GM10248 (cell line): Measurements from ENCODE around the gene CHURC1.
A peak's percentile ranks its signal among the peaks of the same experiment; 100 is the strongest.

Experiments used
- CTCF ChIA-PET: fragments of 300-600 bp; sonication (Branson Sonifier 250); formaldehyde crosslinking; extraction: SDS; loops from one replicate; lab custom pipeline; 2021; ENCODE audit warnings: antibody characterized with exemption; lab: Yijun Ruan, JAX
- POLR2A ChIA-PET: fragments of 350-650 bp; sonication (Branson Sonifier 250); formaldehyde crosslinking; extraction: SDS; loops from one replicate; lab custom pipeline; 2020; ENCODE audit warnings: antibody characterized with exemption; lab: Yijun Ruan, JAX
- DNase-seq: peaks from one replicate; pipeline ENCODE4 v3.0.0; 2012; ENCODE audit errors: extremely low spot score
- CTCF ChIP-seq: IDR thresholded peaks from 2 replicates; pipeline ENCODE4 v1.5.1; 2012; ENCODE audit warnings: mild to moderate bottlenecking, low read depth; ENCODE audit errors: extremely low read depth, missing control alignments, control extremely low read depth

The CHURC1 gene

GRCh38 chr14:64950889-64951288 is 36.6 kb downstream of the CHURC1 start:
- no peak for TF ChIP-seq CTCF
- POLR2A ChIA-PET, result no interaction called here
- DNase-seq, result no peak
- CTCF ChIA-PET, result interaction anchor here (0.9 to 1.9 kb wide), 6 partner anchors 10 to 128 kb away, joined by 3 to 4 read pairs (median 4); no protein-coding TSS in a partner anchor

- no peak for TF ChIP-seq CTCF
- CTCF ChIA-PET, result interaction anchor here (0.9 to 3.2 kb wide), 7 partner anchors 9 to 128 kb away, joined by 3 to 14 read pairs (median 4); partner anchors contain the start of gene GPX2
- POLR2A ChIA-PET, result no interaction called here
- no peak for DNase-seq
Measured at GRCh38 chr14:64951291-64951690, 37.0 kb downstream of the CHURC1 start.

GRCh38 chr14:64951724-64952123 is 37.5 kb downstream of the CHURC1 start:
- ChIA-PET POLR2A (no interaction called here), CTCF (interaction anchor here (0.9 to 3.2 kb wide), 8 partner anchors 9 to 129 kb away, joined by 3 to 14 read pairs (median 4); partner anchors contain the start of gene GPX2)
- TF ChIP-seq CTCF, result no peak
- DNase-seq, result no peak

GRCh38 chr14:64952598-64953309 is 38.5 kb downstream of the CHURC1 start:
- peak; percentile 70 for DNase-seq
- CTCF ChIA-PET, result interaction anchor here (0.8 to 3.2 kb wide), 22 partner anchors 8 to 130 kb away, joined by 3 to 14 read pairs (median 4); partner anchors contain the start of gene GPX2
- POLR2A ChIA-PET, result no interaction called here
- peak; percentile 17 for TF ChIP-seq CTCF

GRCh38 chr14:64953310-64953654 is 39.0 kb downstream of the CHURC1 start:
- DNase-seq, result no peak
- TF ChIP-seq CTCF, result no peak
- POLR2A ChIA-PET, result no interaction called here
- CTCF ChIA-PET, result interaction anchor here (0.8 to 3.2 kb wide), 19 partner anchors 9 to 130 kb away, joined by 3 to 14 read pairs (median 5); partner anchors contain the start of gene GPX2

GRCh38 chr14:64953661-64954060 is 39.4 kb downstream of the CHURC1 start:
- DNase-seq, result no peak
- ChIA-PET POLR2A (no interaction called here), CTCF (interaction anchor here (0.8 to 3.2 kb wide), 18 partner anchors 9 to 131 kb away, joined by 3 to 14 read pairs (median 4); partner anchors contain the start of gene GPX2)
- no peak for TF ChIP-seq CTCF
